Activated naive CD4-positive, alpha-beta T cell treated with anti-CD3 and anti-CD28 coated beads, Interleukin-2, amount 50 U/mL, for 24 hours (primary cell): ENCODE results near the gene ABHD2.
"Not testable (repeated sequence)": the region's sequence is repeated elsewhere in the genome, so short reads cannot be mapped to it uniquely, and the experiment has no call there.

Source experiments
- H3K27ac Mint-ChIP-seq: one replicate; pipeline ENCODE4 v1.8.0; 2021; ENCODE audit warnings: mild to moderate bottlenecking, mixed read lengths
- H3K27me3 Mint-ChIP-seq: one replicate; pipeline ENCODE4 v1.8.0; 2021; ENCODE audit warnings: mixed read lengths
- H3K36me3 Mint-ChIP-seq: one replicate; pipeline ENCODE4 v1.8.0; 2021; ENCODE audit warnings: mixed read lengths
- H3K4me1 Mint-ChIP-seq: one replicate; pipeline ENCODE4 v1.8.0; 2021; ENCODE audit warnings: mixed read lengths
- H3K4me3 Mint-ChIP-seq: one replicate; pipeline ENCODE4 v1.8.0; 2021; ENCODE audit warnings: mild to moderate bottlenecking, mixed read lengths
- H3K9me3 Mint-ChIP-seq: one replicate; pipeline ENCODE4 v1.8.0; 2021; ENCODE audit warnings: mixed read lengths

ABHD2 gene

DNA sequence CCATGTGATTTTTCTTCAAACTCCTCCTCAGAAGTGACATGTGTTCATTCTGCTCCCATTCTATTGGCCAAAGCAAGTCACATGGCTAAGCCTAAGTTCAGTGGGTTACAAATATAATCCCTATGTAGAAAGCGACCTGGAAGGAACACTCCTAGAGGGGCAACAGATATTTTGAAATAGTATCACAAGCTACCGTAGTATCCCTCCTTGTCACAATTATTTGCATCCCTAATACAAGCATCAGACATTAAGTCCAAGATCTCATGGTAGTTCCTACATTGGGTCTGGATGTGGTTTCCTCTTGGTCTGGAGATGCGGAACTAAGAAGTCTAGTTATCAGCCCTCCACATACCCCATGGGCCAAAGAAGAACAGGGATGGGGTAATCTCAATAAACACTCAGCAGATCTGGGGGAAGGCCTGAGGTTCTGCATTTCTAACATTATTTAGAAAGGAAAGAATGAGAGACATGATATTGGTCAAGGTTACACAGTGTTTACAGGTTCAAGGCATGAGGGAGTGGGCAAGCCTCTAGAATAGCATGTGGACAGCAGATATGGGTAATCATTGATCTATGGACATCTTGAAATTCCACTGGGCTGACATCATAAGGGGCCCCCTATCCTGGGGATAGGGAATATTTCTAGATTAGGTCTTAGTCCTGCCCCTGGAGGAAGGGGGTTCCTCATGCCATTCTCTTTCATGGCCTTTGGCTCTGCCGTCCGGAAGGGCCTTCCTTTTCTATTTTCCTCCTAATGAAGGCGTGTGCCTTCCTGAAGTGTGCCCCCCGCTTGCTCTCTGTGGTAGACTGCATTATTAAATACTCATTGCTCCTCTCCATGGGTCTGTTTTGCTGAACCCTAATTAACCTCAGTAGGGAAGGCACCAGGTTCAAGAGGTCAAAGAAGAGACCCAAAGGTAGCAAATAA, 17.8 kb upstream of the ABHD2 start:
- H3K36me3 Mint-ChIP-seq = peaks cover 7% of the 10 kb centered on the region
- no peaks in the 10 kb centered on the region for H3K27me3 Mint-ChIP-seq
- peak overlapping the region; percentile 6 for H3K27ac Mint-ChIP-seq
- H3K4me1 Mint-ChIP-seq = peaks cover 17% of the 10 kb centered on the region
- peaks cover 4% of the 10 kb centered on the region for H3K9me3 Mint-ChIP-seq
- H3K4me3 Mint-ChIP-seq = no peak overlapping the region

DNA sequence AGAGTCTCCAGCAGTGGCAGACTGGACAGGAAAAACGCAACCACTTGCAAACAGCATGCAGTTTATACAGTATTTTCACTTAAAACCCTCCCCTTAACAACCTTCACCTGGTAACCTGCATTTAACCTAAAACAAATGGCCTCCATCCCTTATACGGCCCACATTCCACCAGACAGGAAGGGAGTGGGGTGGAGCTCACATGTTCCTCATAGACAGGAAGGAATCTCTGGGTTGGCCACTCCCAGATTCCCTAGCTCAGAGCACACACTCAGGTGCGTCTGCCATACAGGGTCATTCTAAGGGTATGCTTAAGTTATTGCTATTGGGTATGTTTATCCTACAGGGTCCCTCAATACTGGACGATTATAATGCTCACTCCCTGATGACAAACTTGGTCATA, 16.8 kb upstream of the ABHD2 start:
- H3K9me3 Mint-ChIP-seq = peaks cover 4% of the 10 kb centered on the region
- H3K27ac Mint-ChIP-seq = no peak overlapping the region
- H3K36me3 Mint-ChIP-seq = peaks cover 7% of the 10 kb centered on the region
- no peak overlapping the region for H3K4me3 Mint-ChIP-seq
- peaks cover 17% of the 10 kb centered on the region for H3K4me1 Mint-ChIP-seq
- no peaks in the 10 kb centered on the region for H3K27me3 Mint-ChIP-seq

DNA sequence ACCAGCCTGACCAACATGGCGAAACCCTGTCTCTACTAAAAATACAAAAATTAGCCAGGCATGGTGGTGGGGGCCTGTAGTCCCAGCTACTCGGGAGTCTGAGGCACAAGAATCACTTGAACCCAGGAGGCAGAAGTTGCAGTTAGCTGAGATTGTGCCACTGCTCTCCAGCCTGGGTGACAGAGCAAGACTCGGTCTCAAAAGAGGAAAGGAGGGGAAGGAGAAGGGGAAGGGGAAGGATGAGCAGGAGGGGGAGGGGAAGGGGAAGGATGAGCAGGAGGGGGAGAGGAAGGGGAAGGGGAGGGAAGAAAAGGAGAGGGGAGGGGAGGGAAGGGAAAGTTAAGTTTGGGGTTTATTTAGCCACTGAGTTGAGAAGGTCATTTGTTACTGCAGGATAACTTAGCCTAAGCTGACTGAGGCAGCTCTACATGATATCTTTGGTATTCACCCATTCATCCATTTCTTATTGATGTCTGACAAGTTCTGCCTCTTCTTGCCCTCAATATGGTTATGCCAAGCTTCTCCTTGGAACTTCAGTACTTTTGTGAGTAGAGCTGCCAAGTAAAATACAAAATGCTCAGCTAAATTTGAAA, 15.9 kb upstream of the ABHD2 start:
- peaks cover 17% of the 10 kb centered on the region for H3K4me1 Mint-ChIP-seq
- H3K27me3 Mint-ChIP-seq = no peaks in the 10 kb centered on the region
- no peak overlapping the region for H3K4me3 Mint-ChIP-seq
- peaks cover 4% of the 10 kb centered on the region for H3K36me3 Mint-ChIP-seq
- peaks cover 4% of the 10 kb centered on the region for H3K9me3 Mint-ChIP-seq
- no peak overlapping the region for H3K27ac Mint-ChIP-seq

DNA sequence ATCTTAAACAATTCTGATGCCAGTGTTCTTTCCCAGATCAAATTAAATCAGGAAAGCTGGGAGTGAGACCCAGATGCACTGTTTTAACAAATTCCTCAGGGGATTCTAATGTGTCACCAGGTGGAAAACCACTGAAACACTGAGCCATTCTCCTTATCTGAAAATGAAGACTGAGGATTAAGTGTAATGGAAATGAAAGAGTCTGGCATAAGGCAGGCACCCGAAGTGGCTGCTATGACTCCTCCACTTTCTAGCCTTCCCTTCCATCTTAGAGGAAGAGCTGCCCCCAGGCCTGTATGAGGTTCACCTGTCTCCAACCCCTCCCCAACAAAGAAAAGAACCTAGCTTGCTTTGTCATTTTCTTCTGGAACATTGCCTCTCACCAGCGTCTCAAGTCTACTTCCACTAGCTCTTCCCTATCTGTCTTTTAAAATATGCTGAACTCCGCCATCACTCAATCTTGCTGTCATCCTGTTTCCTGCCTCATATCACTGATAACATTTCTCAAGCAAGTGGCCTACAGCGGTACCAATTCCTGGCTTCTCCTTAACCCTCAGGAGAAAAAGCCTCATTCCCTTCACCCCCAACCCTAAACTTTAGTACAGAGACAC, 13.7 kb upstream of the ABHD2 start:
- H3K9me3 Mint-ChIP-seq = no peaks in the 10 kb centered on the region
- no peaks in the 10 kb centered on the region for H3K27me3 Mint-ChIP-seq
- H3K4me1 Mint-ChIP-seq = peaks cover 16% of the 10 kb centered on the region
- no peak overlapping the region for H3K27ac Mint-ChIP-seq
- H3K4me3 Mint-ChIP-seq = no peak overlapping the region
- H3K36me3 Mint-ChIP-seq = no peaks in the 10 kb centered on the region

DNA sequence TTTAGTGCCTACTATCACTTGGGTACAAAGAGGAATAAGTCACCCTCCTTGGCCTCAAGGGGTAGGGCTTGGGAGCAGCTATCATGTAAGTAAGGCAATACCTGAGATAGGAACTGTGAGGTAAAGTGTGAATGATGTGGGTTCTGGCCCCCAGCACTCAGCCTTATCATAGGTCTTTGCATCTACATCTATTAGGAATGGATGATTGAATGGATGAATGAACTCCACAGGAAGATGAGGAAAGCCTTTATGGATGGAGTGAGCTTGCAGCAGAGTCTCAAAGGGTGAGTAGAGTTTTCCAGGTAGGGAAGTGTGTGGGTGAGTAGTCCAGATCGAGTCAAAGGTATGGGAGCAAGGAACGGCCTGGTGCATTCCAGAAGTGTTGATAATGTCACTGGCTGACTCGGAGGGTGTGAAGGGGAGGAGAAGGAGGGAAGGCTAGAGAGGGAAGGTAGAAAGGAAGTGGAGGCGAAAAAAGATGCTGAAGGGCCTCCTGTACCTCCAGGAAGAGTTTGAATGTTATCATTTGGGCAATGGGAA, 13.1 kb upstream of the ABHD2 start:
- Mint-ChIP-seq H3K36me3 (no peaks in the 10 kb centered on the region), H3K27me3 (no peaks in the 10 kb centered on the region), H3K27ac (no peak overlapping the region), H3K4me1 (peaks cover 16% of the 10 kb centered on the region), H3K9me3 (no peaks in the 10 kb centered on the region), H3K4me3 (no peak overlapping the region)

DNA sequence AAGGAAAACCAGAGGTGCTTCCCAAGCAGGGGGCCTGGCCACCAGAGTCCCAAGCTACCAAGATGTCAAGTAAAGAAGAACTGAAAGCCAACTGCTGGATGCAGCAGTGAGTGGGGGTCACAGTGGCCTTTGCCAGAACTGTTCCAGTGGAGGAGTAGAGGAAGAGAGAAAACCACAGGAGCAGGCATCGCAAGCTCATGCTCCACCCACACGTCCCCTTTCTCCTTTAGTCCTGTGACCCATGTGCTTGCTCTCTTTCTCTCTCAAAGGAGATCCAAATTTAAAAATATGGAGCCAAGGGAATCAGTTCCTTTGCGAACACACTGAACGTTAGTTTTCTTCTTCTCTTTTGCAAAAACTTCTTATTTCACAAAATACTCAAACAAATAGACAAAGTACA, 12.4 kb upstream of the ABHD2 start:
- Mint-ChIP-seq H3K27me3 (no peaks in the 10 kb centered on the region), H3K4me1 (peaks cover 16% of the 10 kb centered on the region), H3K9me3 (no peaks in the 10 kb centered on the region), H3K27ac (no peak overlapping the region), H3K4me3 (no peak overlapping the region), H3K36me3 (no peaks in the 10 kb centered on the region)

DNA sequence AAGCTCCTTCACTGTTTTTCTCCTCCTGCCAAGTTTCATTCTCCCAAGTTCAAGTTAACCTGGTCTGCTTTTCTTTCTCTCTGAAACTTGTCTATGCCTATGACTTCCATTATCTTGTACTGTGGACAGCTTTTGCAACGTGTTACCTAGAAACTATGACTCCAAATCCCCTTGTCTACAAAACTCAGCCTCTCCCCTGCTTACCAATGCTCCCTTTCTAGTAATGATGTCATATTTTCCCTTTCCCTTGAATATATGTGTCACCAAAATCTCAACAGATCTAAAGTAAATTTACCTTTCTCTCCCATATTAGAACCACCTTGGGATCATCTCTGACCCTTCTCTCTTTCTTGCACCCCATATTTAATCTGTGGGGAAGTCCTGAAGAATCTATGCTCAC, 10.5 kb upstream of the ABHD2 start:
- Mint-ChIP-seq H3K27ac (peak overlapping the region; percentile 79), H3K36me3 (no peaks in the 10 kb centered on the region), H3K9me3 (no peaks in the 10 kb centered on the region)

DNA sequence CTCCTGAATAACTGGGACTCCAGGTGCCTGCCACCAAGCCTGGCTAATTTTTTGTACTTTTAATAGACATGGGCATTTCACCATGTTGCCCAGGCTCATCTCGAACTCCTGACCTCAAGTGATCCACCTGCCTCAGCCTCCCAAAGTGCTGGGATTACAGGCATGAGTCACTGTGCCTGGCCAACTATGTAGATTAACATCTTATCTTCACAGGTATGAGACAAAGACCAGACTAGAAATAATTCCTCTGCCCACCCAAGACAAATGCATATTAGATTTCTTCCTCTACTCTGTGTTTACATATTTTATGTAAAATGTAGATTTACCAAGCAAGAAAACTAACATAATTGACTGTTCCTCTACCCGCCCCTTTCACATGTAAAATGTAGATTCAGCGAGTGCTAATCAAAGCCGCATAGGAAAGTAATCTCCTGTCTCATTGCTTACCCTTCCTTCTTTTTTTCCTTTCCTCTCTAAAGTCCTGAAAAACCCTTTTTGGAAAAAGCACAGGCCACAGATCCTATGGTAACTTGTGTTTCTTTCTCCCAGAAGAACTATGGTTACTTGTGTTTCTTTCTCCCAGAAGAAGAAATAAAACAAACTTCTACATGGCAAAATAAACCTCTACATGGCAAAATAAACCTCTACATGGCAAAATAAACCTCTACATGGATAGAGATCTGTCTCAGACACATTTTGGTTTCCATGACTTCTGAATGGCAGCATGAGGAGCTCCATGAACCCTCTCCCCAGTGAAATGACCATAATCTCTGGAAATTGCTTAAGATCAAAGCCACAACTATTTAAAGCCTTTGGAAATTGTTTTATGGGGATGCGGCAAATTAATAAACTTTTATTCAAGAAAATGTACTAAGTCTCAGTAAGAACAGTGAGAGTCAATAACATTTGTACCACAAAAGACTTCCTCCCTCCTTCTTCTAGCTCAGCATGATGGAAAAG, 9.1 kb upstream of the ABHD2 start:
- Mint-ChIP-seq H3K4me3 (no peak overlapping the region), H3K36me3 (no peaks in the 10 kb centered on the region), H3K4me1 (peaks cover 16% of the 10 kb centered on the region), H3K27me3 (no peaks in the 10 kb centered on the region), H3K9me3 (no peaks in the 10 kb centered on the region), H3K27ac (no peak overlapping the region)

More for the DNA sequence above, 10.5 kb upstream of the ABHD2 start:
- Mint-ChIP-seq H3K4me1 (peaks cover 16% of the 10 kb centered on the region), H3K27me3 (no peaks in the 10 kb centered on the region), H3K4me3 (no peak overlapping the region)

DNA sequence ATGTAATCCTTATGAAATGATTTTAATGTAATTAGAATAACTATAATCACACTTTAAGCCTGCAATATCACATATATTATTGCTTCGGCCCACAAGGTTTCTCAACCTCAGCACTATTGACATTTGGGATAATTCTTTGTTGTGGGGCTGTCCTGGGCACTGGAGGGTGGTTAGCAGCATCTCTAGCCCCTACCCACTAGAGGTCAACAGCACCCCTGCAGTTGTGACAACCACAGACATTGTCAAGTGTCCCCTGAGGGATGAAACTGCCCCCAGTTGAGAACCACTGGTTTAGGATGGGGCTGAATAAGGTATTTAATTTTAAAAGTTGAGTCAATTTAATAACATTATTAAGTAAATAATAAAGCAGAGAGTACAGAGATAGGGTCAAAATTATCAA, 6.4 kb upstream of the ABHD2 start:
- Mint-ChIP-seq H3K4me3 (no peak overlapping the region), H3K27ac (no peak overlapping the region), H3K36me3 (no peaks in the 10 kb centered on the region), H3K27me3 (no peaks in the 10 kb centered on the region), H3K4me1 (peaks cover 11% of the 10 kb centered on the region), H3K9me3 (no peaks in the 10 kb centered on the region)

DNA sequence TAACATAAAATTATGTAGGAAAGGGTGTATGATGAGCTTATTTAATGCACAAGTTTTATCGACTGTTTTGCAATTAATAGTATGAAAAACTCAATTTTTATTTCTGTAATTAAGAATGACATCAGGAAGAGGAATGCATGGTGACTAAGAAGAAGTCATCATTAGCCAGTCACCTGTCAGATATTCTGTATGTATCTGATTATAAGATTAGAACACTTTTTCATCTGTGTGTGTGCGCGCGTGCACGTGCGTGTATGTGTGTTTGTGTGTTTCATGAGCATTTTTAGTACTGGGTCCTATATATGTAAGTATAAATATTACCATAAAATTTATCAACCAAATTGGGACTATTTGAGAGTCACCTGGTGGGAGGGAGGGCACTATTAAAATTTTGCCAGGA, 5.0 kb upstream of the ABHD2 start:
- H3K27ac Mint-ChIP-seq = no peak overlapping the region
- H3K36me3 Mint-ChIP-seq = no peaks in the 10 kb centered on the region
- H3K4me3 Mint-ChIP-seq = no peak overlapping the region
- no peaks in the 10 kb centered on the region for H3K9me3 Mint-ChIP-seq
- no peaks in the 10 kb centered on the region for H3K27me3 Mint-ChIP-seq
- peaks cover 3% of the 10 kb centered on the region for H3K4me1 Mint-ChIP-seq

DNA sequence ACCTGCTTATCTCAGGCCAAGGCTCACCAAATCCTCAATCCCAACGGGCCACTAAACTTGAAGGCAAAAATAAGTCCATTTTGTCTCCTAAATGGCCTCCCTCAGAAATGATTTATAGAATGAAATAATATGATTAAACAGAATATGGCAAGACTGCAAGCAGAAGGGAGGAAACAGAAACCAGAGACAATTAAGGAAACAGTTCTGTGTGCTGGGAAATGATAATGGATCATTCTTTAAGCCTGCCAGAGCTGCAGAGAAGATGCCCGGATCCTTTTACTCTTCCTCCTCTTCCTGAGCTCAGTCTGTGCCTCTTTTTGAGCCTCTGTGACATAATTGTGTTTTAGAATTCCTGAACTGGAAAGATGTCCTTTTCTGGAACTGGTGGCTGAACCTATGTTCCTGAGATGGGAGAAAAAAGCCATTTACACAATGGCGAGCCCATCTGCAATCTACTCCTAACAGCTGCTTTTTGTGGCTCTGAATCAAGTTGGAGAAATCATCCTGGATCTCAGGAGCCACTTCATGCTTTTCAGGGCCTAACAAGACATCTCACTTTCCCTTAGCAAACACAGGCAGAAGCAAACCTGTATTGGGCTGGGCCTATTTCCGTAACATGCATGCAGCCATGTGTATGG, 2.8 kb upstream of the ABHD2 start:
- peaks cover 13% of the 10 kb centered on the region for H3K4me1 Mint-ChIP-seq
- no peaks in the 10 kb centered on the region for H3K9me3 Mint-ChIP-seq
- H3K36me3 Mint-ChIP-seq = no peaks in the 10 kb centered on the region
- H3K27ac Mint-ChIP-seq = no peak overlapping the region
- H3K27me3 Mint-ChIP-seq = no peaks in the 10 kb centered on the region
- no peak overlapping the region for H3K4me3 Mint-ChIP-seq

DNA sequence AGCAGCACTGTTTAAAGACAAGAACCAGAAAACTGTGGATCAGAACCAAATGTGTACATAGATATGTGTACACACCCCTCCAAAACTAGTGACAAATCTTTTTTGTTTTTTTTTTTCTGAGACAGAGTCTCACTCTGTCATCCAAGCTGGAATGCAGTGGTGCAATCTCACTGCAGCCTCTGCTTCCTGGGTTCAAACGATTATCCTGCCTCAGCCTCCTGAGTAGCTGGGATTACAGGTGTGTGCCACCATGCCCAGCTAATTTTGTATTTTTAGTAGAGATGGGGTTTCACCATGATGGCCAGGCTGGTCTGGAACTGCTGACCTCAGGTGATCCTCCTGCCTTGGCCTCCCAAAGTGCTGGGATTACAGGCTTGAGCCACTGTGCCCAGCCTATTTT, 2.3 kb upstream of the ABHD2 start:
- H3K36me3 Mint-ChIP-seq, H3K27ac Mint-ChIP-seq: not testable (repeated sequence)
- peaks cover 18% of the 10 kb centered on the region for H3K4me1 Mint-ChIP-seq

DNA sequence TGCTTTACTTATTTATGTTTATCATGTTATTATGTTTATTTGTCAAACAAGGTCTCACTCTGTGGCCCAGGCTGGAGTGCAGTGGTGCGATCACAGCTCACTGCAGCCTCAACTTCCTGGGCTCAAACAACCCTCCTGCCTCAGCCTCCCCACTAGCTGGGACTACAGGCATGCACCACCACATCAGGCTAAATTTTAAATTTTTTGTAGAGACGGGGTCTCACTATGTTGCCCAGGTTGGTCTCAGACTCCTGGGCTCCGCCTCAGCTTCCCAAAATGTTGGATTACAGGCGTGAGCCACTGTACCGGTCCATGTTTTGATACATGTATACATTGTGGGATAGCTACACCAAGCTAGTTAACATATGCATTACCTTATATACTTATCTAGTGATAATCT, 1.9 kb upstream of the ABHD2 start:
- Mint-ChIP-seq H3K4me1 (peaks cover 23% of the 10 kb centered on the region), H3K27ac (peak overlapping the region; percentile 35)
- not testable (repeated sequence) for H3K9me3 Mint-ChIP-seq, H3K27me3 Mint-ChIP-seq, H3K36me3 Mint-ChIP-seq, H3K4me3 Mint-ChIP-seq

More for the DNA sequence above, 2.3 kb upstream of the ABHD2 start:
- not testable (repeated sequence) for H3K9me3 Mint-ChIP-seq, H3K4me3 Mint-ChIP-seq, H3K27me3 Mint-ChIP-seq

DNA sequence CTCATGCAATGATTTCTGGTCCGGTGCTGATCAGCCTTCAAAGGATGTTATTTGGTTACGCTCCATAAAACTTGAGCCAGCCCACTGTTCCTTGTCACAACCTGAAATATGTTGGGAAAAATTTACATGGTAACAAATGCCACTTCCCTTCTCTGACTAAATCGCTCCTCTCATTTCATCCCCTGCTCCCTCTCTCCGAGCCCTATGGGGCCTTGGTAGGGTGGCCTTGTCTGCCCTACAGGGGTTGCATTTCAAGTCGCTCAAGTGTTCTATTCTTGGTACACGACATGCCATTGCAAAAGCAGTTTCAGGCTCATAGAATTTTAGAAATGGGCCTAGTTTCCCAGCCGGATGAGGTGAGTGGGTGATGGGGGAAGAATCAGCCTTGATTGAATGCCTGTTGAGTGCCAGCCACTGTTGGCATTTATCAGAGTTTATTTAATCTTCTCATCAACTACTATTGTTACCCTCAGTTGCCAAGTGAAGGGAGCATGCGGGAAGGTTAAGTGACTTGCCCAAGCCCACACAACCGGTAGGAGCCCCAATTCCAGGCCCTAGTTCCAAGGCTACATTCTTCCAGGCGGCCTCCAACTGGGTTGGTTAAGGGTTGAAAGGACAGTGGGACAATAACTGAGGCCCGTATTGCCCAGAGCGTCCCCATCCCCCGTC, 961 bp upstream of the ABHD2 start:
- H3K4me1 Mint-ChIP-seq = peaks cover 31% of the 10 kb centered on the region
- H3K4me3 Mint-ChIP-seq = no peak overlapping the region
- no peaks in the 10 kb centered on the region for H3K27me3 Mint-ChIP-seq
- no peaks in the 10 kb centered on the region for H3K9me3 Mint-ChIP-seq
- H3K27ac Mint-ChIP-seq = no peak overlapping the region
- H3K36me3 Mint-ChIP-seq = peaks cover 4% of the 10 kb centered on the region
